Measurements from ENCODE around the gene LRRTM3.

The LRRTM3 gene

DNA sequence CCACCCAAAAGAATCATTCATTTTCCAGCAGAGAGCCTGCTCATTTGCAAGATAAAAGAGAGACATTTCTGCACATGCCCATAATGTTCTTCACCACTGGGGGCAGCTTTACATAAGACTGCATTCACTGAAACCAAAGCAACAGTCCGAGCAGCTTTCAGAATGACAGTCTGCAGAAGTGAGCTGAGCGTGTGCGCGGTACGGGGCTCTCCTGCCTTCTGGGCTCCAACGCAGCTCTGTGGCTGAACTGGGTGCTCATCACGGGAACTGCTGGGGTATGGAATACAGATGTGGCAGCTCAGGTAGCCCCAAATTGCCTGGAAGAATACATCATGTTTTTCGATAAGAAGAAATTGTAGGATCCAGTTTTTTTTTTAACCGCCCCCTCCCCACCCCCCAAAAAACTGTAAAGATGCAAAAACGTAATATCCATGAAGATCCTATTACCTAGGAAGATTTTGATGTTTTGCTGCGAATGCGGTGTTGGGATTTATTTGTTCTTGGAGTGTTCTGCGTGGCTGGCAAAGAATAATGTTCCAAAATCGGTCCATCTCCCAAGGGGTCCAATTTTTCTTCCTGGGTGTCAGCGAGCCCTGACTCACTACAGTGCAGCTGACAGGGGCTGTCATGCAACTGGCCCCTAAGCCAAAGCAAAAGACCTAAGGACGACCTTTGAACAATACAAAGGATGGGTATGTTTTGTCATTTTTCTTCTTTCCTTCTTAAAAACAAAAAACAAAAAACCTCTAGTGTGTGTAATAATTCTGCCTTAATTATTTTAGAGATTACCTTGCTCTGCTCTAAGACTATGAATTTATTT, at the start of gene LRRTM3:
Gene LRRTM3, plus strand, starts transcription at position 141 of the 820 bp plus-strand sequence.
- in situ Hi-C loops (cut with MboI; ENCODE audit: low sequenced_read_pairs), result no loop called here

DNA sequence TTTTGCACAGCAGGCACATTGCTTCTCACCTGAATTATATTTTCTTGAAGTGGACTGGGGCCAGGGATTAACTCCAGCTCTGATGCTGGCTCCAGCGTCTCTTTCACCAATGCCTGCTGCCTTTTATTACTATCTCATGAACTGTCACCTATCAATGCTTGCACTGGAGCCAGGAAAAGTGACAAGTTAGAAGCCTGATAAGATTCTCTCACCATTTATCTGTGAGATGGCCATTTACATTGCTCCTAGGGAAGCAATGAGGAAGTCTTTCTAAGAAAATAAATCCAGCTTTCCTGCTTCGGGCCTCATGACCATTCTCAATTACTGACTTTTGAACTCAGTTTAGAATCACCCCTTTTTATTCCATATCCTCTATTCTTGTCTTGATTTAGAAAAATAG, 48.5 kb upstream of the LRRTM3 start:
- in situ Hi-C loops (cut with MboI; ENCODE audit: low sequenced_read_pairs), result no loop called here

DNA sequence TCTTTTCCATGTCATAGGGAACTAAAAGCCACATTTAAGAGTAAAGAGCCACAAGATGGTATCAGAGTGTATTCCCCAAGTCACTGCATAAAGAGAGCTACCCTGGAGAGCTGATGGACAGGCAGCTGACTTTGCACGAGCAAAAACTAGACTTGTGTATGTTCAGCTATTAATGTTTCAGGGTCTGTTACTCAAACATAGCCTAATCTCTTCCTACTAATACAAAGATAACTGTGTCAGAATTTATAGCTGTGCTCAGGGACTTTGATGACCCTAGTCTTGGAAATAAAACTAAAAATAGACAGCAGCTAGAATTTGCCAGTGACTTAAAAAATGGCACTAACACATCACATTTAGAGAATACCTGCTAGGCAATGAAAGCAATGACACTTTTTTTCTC, 45.5 kb upstream of the LRRTM3 start:
- in situ Hi-C loops (cut with MboI; ENCODE audit: low sequenced_read_pairs), result no loop called here

DNA sequence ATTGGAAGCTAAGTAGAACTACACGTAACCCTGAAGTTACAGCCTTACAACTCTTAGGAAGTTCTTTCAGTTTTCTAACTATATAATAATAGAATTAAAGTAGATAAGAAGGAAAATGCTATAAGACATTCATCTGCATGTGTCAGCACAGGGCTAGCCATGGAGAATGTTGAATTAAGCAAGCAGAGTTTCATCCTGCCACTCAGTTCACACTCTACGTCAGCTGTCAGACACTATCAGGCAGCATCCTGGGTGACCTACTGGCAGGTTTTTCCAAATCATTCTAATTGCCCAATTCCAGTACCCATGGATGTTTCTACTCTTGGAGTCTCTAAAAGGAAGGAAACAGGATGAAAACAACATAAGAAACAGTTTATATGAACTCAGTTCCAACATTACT, 45.0 kb upstream of the LRRTM3 start:
- in situ Hi-C loops (cut with MboI; ENCODE audit: low sequenced_read_pairs), result no loop called here

DNA sequence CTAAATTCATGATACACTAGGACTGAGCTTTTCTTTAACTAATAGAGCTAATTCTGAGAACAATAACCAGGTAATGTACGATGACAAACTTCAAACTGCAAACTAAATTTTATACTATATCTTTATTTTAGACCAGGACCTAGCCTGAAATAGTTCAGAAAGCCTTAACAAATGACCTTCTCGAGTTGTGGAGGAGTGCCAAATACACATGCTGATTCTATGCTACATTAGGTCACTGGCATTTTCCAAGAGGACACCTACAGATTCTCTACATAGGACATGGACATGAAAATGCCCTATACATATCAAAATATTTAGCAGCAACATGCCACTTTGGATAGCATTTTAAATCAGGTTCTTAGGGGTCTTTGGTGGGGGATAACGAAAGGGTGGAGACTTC, 44.0 kb upstream of the LRRTM3 start:
- in situ Hi-C loops (cut with MboI; ENCODE audit: low sequenced_read_pairs), result no loop called here

DNA sequence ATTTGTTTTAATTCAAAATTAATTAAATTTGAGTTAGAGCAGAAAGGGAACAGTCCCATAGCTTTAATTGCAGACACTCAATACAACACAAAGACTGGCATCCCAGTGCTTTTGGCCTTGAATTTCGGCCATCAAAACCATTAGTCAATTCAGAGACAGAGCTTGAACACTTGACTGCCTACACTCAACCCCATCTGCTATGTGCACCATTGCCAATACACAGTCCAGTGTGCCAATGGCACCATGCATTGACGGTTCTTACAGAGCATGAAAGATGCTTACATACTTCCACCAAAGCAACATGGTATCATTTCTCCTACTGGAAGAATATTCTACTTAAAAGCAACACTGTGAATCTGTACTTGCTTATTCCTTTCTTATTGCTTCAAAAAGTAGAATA, 43.6 kb upstream of the LRRTM3 start:
- in situ Hi-C loops (cut with MboI; ENCODE audit: low sequenced_read_pairs), result no loop called here

DNA sequence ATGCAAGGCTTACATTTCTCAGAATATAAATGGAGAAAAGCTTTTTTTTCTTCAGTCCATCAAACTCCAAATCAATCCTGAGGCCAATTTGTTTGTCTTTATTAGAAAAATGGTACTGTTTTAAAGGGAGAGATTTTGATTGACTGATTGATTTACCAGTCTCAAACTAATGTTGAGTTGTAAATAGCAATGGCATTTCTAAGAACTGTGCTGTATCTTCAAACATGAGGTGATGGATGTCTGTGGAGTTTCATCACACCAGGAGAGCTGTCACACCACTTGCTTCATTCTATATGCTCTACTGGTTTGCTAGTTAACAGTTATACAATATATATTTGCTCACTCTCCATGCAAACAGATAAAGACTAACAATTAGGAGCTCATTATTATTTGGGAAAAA, 39.0 kb upstream of the LRRTM3 start:
- in situ Hi-C loops (cut with MboI; ENCODE audit: low sequenced_read_pairs), result no loop called here

DNA sequence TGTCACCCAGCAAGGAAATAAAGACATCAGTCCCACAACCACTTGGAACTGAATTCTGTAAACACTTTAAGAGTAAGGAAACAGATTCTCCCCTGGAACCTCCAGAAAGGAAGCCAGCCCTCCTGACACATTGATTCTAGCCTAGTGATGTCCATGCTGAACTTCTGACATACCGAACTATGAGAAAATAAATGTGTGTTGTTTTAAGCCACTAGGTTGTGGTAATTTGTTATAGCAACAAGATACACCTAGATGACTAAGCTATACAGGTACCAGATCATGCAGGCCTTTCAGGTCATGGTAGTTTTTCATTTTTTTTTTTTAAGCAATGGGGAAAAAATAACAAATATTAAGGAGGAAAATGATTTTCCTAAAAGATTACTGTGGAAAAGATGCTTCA, 37.6 kb upstream of the LRRTM3 start:
- in situ Hi-C loops (cut with MboI; ENCODE audit: low sequenced_read_pairs), result no loop called here

DNA sequence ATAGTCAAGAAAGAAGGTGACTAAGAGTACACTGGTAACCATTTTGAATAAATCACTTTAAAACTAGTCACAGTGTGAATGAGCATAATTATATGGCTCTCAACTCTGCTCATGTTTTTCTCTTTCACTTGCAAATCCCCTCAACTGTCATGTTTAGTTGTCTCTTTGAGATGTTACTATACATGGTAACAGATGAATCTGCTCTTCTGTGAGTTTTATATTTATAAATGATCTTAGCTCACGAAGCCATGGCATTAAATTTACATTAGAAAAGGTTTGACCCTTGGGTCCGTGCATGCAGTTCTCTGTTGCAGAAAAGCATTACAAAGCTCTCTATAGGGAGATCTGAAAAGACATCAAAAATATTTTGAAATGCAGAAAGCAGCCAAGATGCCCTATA, 33.0 kb upstream of the LRRTM3 start:
- in situ Hi-C loops (cut with MboI; ENCODE audit: low sequenced_read_pairs), result no loop called here

DNA sequence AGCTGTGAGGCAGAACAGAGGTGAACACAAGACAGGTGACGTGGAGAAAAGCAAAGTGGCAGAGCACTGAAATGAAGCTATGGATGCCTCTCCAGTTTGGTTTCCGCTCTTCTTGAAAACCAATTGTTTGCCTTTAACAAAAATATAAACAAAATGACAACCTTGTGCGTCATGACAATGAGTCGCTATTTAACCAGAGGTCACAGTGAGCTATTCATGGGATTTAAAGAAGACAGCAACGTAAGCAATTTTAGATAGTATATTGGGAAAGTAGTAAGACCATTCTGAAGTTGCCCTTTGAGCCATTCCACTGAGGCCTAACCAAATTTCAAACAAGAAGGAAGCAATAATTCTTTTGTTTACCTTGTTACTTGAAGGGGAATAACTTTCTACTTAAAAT, 15.2 kb upstream of the LRRTM3 start:
- in situ Hi-C loops (cut with MboI; ENCODE audit: low sequenced_read_pairs), result no loop called here

DNA sequence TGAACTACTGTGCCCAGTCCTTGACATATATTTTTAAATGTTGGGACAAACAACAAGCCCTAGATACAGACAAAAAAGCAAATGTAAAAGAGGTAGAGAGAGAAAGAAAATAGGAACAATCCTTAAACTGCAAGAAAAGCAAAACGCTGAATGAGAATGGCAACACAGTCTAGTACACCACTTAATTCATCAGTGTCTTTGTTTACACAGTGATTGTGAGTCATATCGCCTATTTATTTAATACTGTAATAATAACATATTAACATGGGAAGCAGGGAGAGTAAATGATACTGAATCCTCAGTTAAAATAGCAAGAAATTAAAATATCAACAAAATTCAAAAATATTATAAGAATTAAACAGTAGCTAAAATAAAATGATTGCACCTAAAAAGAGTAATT, 9.8 kb upstream of the LRRTM3 start:
- in situ Hi-C loops (cut with MboI; ENCODE audit: low sequenced_read_pairs), result no loop called here

DNA sequence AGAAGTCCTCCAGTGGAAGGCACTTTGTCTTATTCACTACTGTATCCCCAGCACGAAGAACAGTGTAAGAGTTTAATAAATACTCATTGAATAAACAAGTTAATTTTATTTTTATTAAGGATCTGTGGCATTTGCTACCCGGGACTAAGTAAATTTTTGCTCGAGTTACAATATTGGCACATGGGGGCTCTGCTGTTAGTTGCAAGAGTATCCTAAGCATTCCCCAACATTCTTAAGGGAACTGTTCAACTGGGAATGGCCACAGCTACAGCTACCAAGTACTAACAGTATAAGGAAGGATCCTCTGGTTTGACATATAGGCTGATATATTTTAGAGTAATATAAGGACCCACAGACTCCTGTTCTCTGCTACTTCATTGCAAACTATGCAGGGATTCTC, 8.7 kb upstream of the LRRTM3 start:
- in situ Hi-C loops (cut with MboI; ENCODE audit: low sequenced_read_pairs), result no loop called here

DNA sequence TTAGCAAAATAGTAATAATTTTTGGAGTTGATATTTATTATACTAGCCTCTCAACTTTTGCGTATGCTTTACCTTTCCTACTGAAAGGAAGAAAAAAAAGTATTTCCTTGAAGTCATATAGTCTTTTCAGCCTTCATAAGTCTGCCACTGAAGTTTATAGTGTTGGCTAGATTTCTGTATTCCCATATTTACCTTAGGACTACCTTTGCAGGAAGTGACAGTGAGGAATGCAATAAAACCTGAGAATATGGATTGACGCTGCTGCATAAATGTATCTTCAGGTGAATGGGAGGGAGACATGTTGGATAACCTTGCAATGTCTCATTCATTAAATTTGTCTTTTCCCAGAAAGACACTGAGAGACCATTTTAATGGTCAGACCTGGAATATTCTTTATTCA, 6.6 kb upstream of the LRRTM3 start:
- in situ Hi-C loops (cut with MboI; ENCODE audit: low sequenced_read_pairs), result no loop called here

DNA sequence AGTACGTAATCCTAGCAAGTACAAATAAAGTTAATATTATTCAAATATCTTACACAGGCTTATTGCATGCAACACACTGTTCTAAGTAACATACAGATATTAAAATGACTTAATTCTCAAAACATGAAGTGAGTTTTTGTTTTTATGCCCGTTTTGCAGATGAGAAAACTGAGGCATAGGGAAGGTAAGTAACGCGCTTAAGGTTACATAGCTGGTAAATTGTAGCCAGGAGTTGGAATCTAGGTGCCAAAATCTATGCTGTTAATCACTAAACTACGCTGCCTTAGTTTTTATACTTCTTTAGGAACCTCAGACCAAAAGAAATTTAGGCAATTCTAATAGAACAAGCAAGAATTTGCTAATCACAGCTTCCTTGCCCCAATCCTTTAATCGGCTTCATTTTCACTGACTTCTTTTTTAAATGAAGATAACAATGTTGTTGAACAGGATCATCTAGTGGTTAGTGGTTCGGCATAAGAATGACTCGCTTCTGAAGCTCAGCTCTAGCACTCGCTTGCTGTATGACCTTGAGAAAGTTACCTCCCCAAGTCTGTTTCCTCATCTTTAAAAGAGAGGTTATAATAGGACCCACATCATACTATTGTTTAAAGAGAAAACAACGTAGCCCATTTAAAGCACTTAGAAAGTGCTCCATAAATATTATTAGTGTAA, 1.0 kb upstream of the LRRTM3 start:
- in situ Hi-C loops (cut with MboI; ENCODE audit: low sequenced_read_pairs), result no loop called here

DNA sequence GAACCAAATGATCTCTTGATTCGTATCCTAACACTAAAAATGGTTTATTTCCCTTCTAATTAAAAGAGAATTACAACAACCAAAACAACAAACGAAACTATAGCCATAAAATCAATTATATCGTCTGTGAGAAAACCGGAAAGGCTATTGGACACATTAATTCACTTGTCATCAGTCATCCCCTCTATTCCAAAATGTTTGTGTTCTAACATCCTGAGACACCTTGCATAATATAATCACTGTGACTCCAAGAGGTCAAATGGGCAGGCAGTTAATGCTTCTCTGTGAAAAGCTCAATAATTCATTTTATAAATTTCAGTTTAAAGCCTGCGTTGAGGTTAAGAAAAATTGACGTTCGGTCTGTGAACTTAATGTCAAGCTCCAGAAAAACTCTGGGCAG, 463 bp upstream of the LRRTM3 start:
- in situ Hi-C loops (cut with MboI; ENCODE audit: low sequenced_read_pairs), result no loop called here

DNA sequence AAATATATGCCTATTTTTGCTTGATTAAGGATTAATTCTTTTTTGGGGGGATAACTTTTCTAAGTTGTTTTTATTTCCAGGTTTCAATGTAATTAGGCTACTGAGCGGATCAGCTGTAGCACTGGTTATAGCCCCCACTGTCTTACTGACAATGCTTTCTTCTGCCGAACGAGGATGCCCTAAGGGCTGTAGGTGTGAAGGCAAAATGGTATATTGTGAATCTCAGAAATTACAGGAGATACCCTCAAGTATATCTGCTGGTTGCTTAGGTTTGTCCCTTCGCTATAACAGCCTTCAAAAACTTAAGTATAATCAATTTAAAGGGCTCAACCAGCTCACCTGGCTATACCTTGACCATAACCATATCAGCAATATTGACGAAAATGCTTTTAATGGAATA, 1.0 kb downstream of the LRRTM3 start:
- in situ Hi-C loops (cut with MboI; ENCODE audit: low sequenced_read_pairs), result no loop called here

DNA sequence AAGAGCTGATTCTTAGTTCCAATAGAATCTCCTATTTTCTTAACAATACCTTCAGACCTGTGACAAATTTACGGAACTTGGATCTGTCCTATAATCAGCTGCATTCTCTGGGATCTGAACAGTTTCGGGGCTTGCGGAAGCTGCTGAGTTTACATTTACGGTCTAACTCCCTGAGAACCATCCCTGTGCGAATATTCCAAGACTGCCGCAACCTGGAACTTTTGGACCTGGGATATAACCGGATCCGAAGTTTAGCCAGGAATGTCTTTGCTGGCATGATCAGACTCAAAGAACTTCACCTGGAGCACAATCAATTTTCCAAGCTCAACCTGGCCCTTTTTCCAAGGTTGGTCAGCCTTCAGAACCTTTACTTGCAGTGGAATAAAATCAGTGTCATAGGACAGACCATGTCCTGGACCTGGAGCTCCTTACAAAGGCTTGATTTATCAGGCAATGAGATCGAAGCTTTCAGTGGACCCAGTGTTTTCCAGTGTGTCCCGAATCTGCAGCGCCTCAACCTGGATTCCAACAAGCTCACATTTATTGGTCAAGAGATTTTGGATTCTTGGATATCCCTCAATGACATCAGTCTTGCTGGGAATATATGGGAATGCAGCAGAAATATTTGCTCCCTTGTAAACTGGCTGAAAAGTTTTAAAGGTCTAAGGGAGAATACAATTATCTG, 1.6 kb downstream of the LRRTM3 start:
- in situ Hi-C loops (cut with MboI; ENCODE audit: low sequenced_read_pairs), result no loop called here

DNA sequence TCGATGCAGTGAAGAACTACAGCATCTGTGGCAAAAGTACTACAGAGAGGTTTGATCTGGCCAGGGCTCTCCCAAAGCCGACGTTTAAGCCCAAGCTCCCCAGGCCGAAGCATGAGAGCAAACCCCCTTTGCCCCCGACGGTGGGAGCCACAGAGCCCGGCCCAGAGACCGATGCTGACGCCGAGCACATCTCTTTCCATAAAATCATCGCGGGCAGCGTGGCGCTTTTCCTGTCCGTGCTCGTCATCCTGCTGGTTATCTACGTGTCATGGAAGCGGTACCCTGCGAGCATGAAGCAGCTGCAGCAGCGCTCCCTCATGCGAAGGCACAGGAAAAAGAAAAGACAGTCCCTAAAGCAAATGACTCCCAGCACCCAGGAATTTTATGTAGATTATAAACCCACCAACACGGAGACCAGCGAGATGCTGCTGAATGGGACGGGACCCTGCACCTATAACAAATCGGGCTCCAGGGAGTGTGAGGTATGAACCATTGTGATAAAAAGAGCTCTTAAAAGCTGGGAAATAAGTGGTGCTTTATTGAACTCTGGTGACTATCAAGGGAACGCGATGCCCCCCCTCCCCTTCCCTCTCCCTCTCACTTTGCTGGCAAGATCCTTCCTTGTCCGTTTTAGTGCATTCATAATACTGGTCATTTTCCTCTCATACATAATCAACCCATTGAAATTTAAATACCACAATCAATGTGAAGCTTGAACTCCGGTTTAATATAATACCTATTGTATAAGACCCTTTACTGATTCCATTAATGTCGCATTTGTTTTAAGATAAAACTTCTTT, 2.3 kb downstream of the LRRTM3 start:
- in situ Hi-C loops (cut with MboI; ENCODE audit: low sequenced_read_pairs), result no loop called here

DNA sequence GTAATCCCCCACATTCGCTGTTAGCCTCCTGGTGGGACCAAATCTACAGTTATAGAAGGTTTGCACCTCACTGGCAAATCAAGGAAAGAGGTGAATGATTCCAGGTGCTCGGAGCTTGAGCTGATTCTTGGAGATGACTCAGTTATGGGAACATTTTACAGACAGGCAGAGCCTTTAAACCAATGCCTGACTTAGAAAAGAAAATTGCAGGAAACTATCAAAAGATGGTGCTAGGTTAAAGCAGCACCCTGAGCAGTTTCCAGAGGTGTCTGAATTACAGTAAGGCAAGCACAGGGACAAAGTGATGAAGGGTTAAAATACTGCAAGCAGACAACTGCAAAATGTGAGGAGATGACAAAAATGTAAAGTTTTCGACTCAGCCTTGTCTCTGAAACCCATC, 2.9 kb downstream of the LRRTM3 start:
- in situ Hi-C loops (cut with MboI; ENCODE audit: low sequenced_read_pairs), result no loop called here

DNA sequence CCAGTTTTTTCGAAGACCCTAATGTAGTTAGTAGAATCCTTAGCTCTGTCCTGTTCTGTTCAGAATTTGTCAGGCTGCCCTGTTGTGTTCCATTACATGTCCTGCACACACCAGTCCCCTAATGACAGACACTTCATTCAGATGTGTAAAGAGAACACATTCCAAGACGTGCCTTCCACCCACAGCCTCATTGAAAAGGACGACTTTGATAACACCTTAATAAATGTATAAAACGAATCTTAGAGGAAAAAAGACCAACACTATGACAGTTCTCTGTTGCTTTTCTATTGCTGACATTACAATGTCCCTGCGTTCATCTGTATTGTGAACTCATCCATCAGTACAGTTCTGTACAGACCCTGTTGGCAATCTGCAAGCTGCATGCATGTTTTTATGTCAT, 3.5 kb downstream of the LRRTM3 start:
- in situ Hi-C loops (cut with MboI; ENCODE audit: low sequenced_read_pairs), result no loop called here

DNA sequence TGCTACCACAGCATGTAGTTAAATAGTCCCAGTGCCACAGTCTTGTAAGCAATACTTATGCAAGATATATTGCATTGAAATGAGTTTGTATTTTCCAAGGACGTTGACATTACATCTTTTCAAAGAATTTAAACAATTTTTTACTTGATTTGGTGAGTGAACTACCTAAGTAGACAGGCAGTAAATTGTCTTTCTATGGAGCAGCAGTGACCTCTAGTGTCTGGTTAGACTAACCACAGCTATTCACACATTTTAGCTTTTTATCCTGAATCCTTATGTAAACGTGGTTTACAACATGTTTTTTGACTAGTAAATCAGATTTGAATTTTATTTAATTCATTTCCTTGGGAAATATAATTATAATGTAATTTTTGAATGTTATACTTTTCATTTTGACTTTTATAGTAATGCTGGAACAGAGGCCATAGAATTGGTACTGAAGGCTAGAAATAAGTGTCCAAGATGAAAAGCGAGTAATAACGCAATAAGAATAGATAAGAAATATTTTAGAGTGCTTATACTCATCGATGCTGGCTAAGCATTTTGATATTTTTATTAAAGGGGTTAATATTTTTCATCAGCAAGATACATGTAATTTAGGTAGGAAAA, 5.6 kb downstream of the LRRTM3 start:
- in situ Hi-C loops (cut with MboI; ENCODE audit: low sequenced_read_pairs), result no loop called here
